Measurements from ENCODE around the gene SLAIN1.
A peak's percentile ranks its signal among the peaks of the same experiment; 100 is the strongest.

SLAIN1 gene

DNA sequence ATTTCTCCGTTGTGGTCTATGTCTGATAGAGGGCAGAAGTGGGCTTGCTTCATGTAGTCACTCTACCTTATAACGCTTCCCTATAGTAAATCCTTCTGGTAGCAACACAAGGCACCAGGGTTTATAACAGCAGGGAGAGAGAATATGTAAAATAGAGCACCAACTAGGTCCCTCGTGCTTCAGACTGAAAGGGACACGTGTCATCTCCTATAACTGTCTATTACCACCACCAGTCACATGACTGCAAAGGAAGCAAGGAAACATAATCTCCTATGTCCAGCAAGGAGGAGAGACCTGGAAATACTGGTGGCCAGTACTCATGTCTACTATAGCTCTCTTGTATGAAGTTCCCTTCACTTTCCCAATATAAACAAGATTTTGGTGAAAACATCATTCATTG, 79.2 kb downstream of the SLAIN1 start:
- H3K9me3 Mint-ChIP-seq, result no peaks in the 10 kb centered on the region
- no peaks in the 10 kb centered on the region for H3K27me3 Mint-ChIP-seq (ENCODE audit: low read depth)
- no peaks in the 10 kb centered on the region for H3K36me3 Mint-ChIP-seq (ENCODE audit: low read depth)
- H3K4me1 Mint-ChIP-seq, result peaks cover 5% of the 10 kb centered on the region
- H3K4me3 Mint-ChIP-seq, result no peak overlapping the region
- H3K27ac Mint-ChIP-seq, result no peak overlapping the region
- TF ChIP-seq, protein P1, sequence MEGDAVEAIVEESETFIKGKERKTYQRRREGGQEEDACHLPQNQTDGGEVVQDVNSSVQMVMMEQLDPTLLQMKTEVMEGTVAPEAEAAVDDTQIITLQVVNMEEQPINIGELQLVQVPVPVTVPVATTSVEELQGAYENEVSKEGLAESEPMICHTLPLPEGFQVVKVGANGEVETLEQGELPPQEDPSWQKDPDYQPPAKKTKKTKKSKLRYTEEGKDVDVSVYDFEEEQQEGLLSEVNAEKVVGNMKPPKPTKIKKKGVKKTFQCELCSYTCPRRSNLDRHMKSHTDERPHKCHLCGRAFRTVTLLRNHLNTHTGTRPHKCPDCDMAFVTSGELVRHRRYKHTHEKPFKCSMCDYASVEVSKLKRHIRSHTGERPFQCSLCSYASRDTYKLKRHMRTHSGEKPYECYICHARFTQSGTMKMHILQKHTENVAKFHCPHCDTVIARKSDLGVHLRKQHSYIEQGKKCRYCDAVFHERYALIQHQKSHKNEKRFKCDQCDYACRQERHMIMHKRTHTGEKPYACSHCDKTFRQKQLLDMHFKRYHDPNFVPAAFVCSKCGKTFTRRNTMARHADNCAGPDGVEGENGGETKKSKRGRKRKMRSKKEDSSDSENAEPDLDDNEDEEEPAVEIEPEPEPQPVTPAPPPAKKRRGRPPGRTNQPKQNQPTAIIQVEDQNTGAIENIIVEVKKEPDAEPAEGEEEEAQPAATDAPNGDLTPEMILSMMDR (IDR thresholded peaks at IDR 0.05; ENCODE audit: unreplicated experiment in 3 of 3), result no peak

DNA sequence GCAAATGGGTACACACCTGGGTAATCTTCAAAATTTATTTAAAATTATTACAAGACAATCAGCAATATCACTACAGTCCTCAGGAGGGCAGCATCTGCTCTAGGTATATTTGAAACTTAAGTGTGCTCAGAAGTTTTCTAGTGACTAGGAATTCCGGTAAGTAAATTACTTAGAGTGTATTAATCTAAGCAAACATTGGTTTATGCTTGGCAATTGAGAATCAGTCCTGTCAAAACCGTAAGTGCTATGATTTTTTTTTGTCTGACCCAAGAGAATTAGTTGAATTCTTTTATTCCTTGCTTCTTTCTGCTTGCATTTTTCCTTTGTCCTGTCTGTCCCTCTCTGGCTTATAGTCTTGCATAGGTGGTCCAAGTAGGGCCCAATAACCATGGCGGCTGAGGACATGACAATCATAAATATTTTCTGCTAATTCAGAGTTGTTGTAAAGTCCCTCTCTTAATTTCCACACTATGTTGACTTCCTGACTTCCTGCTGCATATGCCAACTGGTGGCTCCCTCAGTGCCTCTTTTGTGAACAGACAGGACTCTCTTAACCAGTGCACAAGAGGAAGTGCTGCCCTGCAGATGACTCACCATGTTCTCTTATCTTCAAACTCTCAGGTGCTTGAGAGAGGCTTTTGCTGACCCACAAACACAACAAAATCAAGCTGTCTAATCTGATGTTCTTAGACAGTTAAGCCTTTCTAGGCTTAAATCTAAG, 82.2 kb downstream of the SLAIN1 start:
- Mint-ChIP-seq H3K27ac (peak overlapping the region; percentile 66 to 70 (median 67)), H3K9me3 (peaks cover 7% of the 10 kb centered on the region), H3K27me3 (ENCODE audit: low read depth) (no peaks in the 10 kb centered on the region), H3K36me3 (ENCODE audit: low read depth) (no peaks in the 10 kb centered on the region), H3K4me3 (no peak overlapping the region), H3K4me1 (peaks cover 5% of the 10 kb centered on the region)
- TF ChIP-seq, protein P1 (IDR thresholded peaks at IDR 0.05; ENCODE audit: unreplicated experiment in 3 of 3), result peak; percentile 71 to 88 (median 79)

DNA sequence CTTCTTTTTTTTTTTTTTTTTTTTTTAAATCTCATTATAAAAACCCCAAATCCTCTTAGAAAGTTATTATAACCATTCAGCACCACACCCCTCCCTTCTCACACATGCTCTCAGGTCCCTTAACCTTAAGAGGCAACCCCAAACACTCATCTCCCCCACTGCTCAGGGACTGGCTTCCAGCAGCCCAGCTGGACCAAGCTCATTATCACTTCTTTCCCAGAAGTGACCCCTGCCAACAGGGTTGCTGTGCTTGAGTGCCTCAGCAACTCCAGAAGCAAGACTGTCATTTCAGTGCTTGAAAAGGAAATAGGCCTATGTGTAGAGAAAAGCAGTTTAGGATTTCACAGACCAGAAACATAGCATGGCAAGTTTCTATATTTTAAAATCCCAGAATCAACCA, 84.3 kb downstream of the SLAIN1 start:
- TF ChIP-seq, protein P1 (IDR thresholded peaks at IDR 0.05; ENCODE audit: unreplicated experiment in 3 of 3), result no peak
- H3K9me3 Mint-ChIP-seq, result peaks cover 7% of the 10 kb centered on the region
- peaks cover 10% of the 10 kb centered on the region for H3K4me1 Mint-ChIP-seq
- H3K4me3 Mint-ChIP-seq, result no peak overlapping the region
- H3K36me3 Mint-ChIP-seq (ENCODE audit: low read depth), result no peaks in the 10 kb centered on the region
- H3K27ac Mint-ChIP-seq, result peak overlapping the region; percentile 49 to 74 (median 50)
- no peaks in the 10 kb centered on the region for H3K27me3 Mint-ChIP-seq (ENCODE audit: low read depth)

DNA sequence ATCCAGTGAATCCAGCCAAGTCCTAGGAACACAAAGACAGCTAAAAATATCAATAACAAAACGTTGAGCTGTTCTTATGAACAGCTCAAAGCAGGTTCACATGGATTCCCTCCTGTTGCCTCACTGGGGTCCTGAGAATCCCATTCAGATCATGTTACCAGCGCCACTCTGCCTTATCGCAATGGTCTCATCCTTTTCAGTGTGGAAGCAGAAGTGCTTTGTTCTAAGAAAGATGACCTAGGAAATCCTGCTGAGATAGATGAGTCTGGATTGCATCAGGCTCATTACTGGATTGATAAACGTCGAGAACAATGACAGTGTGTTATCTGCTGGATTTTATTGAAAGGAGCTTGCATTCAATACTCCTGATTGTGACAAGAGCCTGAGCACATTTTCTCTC, 87.0 kb downstream of the SLAIN1 start:
- Mint-ChIP-seq H3K27ac (peak overlapping the region in 2 of 3 experiments; percentile 19 to 36), H3K4me1 (peaks cover 15% of the 10 kb centered on the region), H3K36me3 (ENCODE audit: low read depth) (no peaks in the 10 kb centered on the region), H3K9me3 (peaks cover 9% of the 10 kb centered on the region), H3K27me3 (ENCODE audit: low read depth) (no peaks in the 10 kb centered on the region), H3K4me3 (no peak overlapping the region)
- TF ChIP-seq, protein P1 (IDR thresholded peaks at IDR 0.05; ENCODE audit: unreplicated experiment in 3 of 3), result no peak

DNA sequence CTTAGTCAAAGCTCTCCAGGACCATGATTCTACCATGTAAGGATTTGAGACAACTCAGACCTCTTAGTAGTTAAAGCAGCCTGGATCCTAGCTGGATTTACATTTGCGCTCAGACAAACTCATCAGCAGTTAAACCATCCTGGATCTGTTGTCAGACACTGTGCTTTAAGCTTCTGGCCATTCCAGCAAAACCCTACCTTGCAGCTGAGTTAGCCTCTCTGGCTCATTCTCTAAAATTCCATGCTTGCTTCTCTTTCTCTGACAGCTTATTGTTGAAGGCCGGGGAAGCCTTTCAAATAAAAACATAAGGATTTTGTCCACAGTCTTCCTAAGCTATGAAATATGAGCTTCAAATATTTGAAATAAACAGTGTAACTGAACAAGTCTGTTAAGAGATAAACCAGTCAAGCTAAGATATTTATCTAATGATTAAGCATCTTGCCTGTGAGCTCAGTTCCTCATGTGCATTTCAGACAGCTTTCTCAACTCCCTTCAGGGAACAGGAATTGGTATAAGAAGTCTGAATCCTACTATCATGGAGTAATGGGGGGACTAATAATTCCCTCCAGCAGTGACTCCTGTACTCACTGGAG, 89.3 kb downstream of the SLAIN1 start:
- H3K27me3 Mint-ChIP-seq (ENCODE audit: low read depth), result no peaks in the 10 kb centered on the region
- TF ChIP-seq, protein P1 (IDR thresholded peaks at IDR 0.05; ENCODE audit: unreplicated experiment in 3 of 3), result no peak
- no peak overlapping the region for H3K4me3 Mint-ChIP-seq
- H3K9me3 Mint-ChIP-seq, result peaks cover 24% of the 10 kb centered on the region
- H3K27ac Mint-ChIP-seq, result peak overlapping the region; percentile 72 to 94 (median 87)
- no peaks in the 10 kb centered on the region for H3K36me3 Mint-ChIP-seq (ENCODE audit: low read depth)
- peaks cover 10% of the 10 kb centered on the region for H3K4me1 Mint-ChIP-seq

DNA sequence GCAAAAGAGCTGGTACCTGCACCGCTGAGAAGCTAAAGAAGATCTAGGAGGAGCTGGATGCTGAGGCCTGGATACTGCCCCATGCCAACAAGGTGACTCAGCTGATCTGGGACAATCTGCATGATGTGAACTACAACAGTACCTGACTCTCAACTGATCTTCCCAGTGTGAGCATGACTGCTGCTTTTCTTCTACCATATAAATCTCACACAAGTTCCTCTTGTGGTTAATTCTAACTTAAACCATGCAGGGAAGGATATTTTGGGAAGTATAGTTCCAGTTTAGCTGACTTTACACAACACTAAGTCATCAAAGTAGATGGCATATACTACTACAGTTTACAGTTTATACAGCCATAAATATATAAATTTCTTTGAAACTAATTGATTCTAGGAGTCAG, 91.9 kb downstream of the SLAIN1 start:
- no peaks in the 10 kb centered on the region for H3K27me3 Mint-ChIP-seq (ENCODE audit: low read depth)
- H3K27ac Mint-ChIP-seq, result no peak overlapping the region
- peaks cover 37% of the 10 kb centered on the region for H3K9me3 Mint-ChIP-seq
- TF ChIP-seq, protein P1 (IDR thresholded peaks at IDR 0.05; ENCODE audit: unreplicated experiment in 3 of 3), result no peak
- no peaks in the 10 kb centered on the region for H3K36me3 Mint-ChIP-seq (ENCODE audit: low read depth)
- no peak overlapping the region for H3K4me3 Mint-ChIP-seq
- H3K4me1 Mint-ChIP-seq, result peaks cover 10% of the 10 kb centered on the region

All from nephron (organoid).